ENCODE results near the gene C5. TPM values are rescaled to one million over a fixed set of nuclear protein-coding genes. Genes with fewer than 3 reads are reported as not detected.

The C5 gene
- total and polyA plus RNA-seq, 9 donors: 3.0 to 7.2 (median 4.6) TPM

DNA sequence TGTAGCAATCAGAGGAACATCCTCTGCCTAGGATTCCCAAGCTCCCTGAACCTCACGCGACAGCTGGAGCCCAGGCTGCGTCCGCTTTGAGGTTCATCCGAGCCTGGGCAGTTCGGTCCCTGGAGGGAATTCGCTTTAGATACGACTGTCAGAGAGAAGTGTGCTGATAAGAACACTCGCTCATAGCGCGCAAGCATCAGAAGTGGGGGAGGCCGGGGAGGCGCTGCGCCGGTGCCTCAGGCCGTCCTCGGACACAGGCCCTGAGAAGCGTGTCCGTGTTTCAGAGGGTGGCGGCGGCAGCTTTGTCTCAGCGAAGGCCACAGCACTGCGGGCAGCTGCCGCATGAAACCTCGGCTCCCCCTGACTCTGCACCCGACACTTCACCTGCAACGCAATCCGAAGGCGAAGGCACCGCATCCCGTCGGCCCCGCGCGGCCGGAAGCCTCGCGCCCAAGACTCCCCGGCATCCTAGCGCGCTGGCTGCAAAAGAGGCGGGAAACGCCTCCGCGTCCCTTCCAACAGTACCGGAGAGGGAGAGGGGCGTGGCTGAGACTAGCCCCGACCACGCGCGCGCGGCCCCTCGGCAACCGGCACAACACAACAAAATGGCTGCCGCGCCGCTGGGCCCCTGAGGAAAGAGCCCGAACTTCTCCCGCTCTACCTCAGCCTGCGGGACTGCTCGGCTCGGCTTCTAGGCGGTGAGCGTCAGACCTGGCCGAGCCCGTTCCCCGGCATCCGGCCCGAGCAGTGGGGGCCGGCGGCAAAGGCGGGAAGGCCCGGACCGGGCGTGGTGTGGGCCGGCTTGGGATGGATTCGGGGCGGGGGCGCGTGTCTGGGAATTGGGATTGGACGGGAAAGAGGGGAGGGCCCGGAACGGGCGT lies 24.5 kb upstream of the C5 start, which contains the start of gene CNTRL:
Gene CNTRL, plus strand, starts transcription at position 586 of the 881 bp plus-strand sequence. CDS start 13,372 bp downstream, outside the sequence.
- Histone ChIP-seq H3K9me3 (no peaks in the 10 kb centered on the region), H3K4me3 (peak within 1 kb of the TSS; percentile 72), H3K4me1 (ENCODE audit: insufficient read depth) (peaks cover 5% of the 10 kb centered on the region), H3K36me3 (no peaks in the 10 kb centered on the region), H3K27ac (peak within 1 kb of the TSS; percentile 75 to 80), H3K27me3 (no peaks in the 10 kb centered on the region)
- DNase-seq: peak; percentile 88 to 92 (median 89)
- 0 to 1% (median 0%) methylated on average over 84 to 85 of the region's 85 CpGs for WGBS, 3 donors
- TF ChIP-seq POLR2A (IDR thresholded peaks at IDR 0.05) (peak; percentile 81), EP300 (IDR thresholded peaks at IDR 0.05) (no peak), CTCF (IDR thresholded peaks at IDR 0.05) (peak in 1 of 3 donors; percentile 49)
- intact Hi-C loops (cut with DNase I): loop anchor here in 2 of 4 donors (5.0 to 10.0 kb wide), 3 partner anchors 207 to 320 kb away; no protein-coding TSS in a partner anchor

DNA sequence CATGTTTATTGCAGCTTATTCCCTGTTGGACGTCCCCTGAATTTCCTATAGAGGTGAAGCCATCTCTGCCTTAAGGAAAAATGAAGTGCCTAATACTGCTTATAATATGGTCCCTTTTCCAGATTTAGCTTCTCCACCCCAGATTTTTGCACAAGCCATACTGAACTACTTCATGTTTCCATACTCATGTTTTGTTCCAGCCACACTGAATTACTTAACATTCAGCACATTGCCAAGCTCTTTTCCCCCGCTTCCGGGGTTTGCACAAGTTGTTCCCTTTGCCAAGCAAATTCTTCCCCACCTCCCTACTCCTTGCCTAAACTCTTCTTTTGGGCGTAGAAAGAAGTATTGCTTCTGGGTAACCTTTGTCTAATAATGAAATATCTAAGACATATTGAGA lies 23.0 kb upstream of the C5 start:
- H3K27ac ChIP-seq: peak overlapping the region in 1 of 2 donors; percentile 80
- intact Hi-C loops (cut with DNase I): loop anchor here in 2 of 4 donors (5.0 to 10.0 kb wide), 2 partner anchors 316 to 318 kb away; no protein-coding TSS in a partner anchor
- H3K4me1 ChIP-seq (ENCODE audit: insufficient read depth): peaks cover 5% of the 10 kb centered on the region
- no peaks in the 10 kb centered on the region for H3K9me3 ChIP-seq
- H3K36me3 ChIP-seq: no peaks in the 10 kb centered on the region
- no peak overlapping the region for H3K4me3 ChIP-seq
- TF ChIP-seq EP300 (IDR thresholded peaks at IDR 0.05) (no peak), POLR2A (IDR thresholded peaks at IDR 0.05) (no peak), CTCF (IDR thresholded peaks at IDR 0.05) (no peak)
- WGBS, 3 donors: 30 to 33% (median 30%) methylated on average over 4 of the region's 4 CpGs
- H3K27me3 ChIP-seq: no peaks in the 10 kb centered on the region
- peak in 3 of 5 donors; percentile 39 to 70 (median 41) for DNase-seq

- no peaks in the 10 kb centered on the region for H3K36me3 ChIP-seq
- DNase-seq: peak in 4 of 5 donors; percentile 20 to 47 (median 42)
- peaks cover 5% of the 10 kb centered on the region for H3K4me1 ChIP-seq (ENCODE audit: insufficient read depth)
- peak in 1 of 3 donors; percentile 30 for TF ChIP-seq CTCF (IDR thresholded peaks at IDR 0.05)
- TF ChIP-seq POLR2A (IDR thresholded peaks at IDR 0.05): no peak
- no peak for TF ChIP-seq EP300 (IDR thresholded peaks at IDR 0.05)
- 18 to 30% (median 22%) methylated on average over 16 of the region's 16 CpGs for WGBS, 3 donors
- H3K4me3 ChIP-seq: peak overlapping the region; percentile 25
- intact Hi-C loops (cut with DNase I): loop anchor here in 2 of 4 donors (5.0 to 10.0 kb wide), 2 partner anchors 315 to 317 kb away; no protein-coding TSS in a partner anchor
- peak overlapping the region in 1 of 2 donors; percentile 56 for H3K27ac ChIP-seq
- H3K27me3 ChIP-seq: no peaks in the 10 kb centered on the region
- no peaks in the 10 kb centered on the region for H3K9me3 ChIP-seq
Measured at GRCh38 chr9:121071756-121072421, 21.8 kb upstream of the C5 start.

DNA sequence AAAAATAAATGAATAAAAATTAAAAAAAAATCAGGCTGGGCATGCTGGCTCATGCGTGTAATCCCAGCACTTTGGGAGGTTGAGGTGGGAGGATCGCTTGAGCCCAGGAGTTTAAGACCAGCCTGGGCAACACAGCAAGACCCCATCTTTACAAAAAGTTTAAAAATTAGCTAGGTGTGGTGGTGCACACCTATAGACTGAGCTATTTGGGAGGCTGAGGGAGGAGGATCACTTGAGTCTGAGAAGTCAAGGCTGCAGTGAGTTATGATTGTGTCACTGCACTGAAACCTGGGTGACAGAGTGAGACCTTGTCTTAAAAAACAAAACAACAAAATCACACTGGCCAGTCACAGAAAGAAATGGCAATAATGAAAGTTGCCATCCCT lies 21.3 kb upstream of the C5 start:
- Histone ChIP-seq H3K27ac (peak overlapping the region in 1 of 2 donors; percentile 56), H3K4me3 (peak overlapping the region; percentile 25), H3K27me3 (no peaks in the 10 kb centered on the region), H3K36me3 (no peaks in the 10 kb centered on the region), H3K4me1 (ENCODE audit: insufficient read depth) (peaks cover 5% of the 10 kb centered on the region), H3K9me3 (no peaks in the 10 kb centered on the region)
- intact Hi-C loops (cut with DNase I): loop anchor here in 2 of 4 donors (5.0 to 10.0 kb wide), 2 partner anchors 314 to 317 kb away; no protein-coding TSS in a partner anchor
- 94 to 99% (median 96%) methylated on average over 2 of the region's 2 CpGs for WGBS, 3 donors
- DNase-seq: no peak
- no peak for TF ChIP-seq POLR2A (IDR thresholded peaks at IDR 0.05)
- no peak for TF ChIP-seq EP300 (IDR thresholded peaks at IDR 0.05)
- TF ChIP-seq CTCF (IDR thresholded peaks at IDR 0.05): no peak
